Smooth muscle cell (in vitro differentiated cells): Measurements from ENCODE around the gene NEK2. TPM values are rescaled to one million over a fixed set of nuclear protein-coding genes. Genes with fewer than 3 reads are reported as not detected.

Experiments used
- DNase-seq: peaks from one replicate; lab custom pipeline; 2025; ENCODE audit not compliant: unreplicated experiment; lab: John Stamatoyannopoulos, UW
- H2AFZ ChIP-seq: fragments of 200-600 bp; sonication (generic); 2 replicates; pipeline ENCODE4 v1.6.0; 2016; ENCODE audit warnings: antibody characterized with exemption, low read depth, mild to moderate bottlenecking
- H3F3A ChIP-seq: fragments of 200-600 bp; sonication (generic); 2 replicates; pipeline ENCODE4 v1.6.0; 2017; ENCODE audit warnings: antibody characterized with exemption, low read depth
- H3K27ac ChIP-seq: fragments of 200-600 bp; sonication (generic); 2 replicates; pipeline ENCODE4 v1.5.1; 2016; ENCODE audit warnings: low read depth, mild to moderate bottlenecking
- H3K27me3 ChIP-seq: fragments of 200-600 bp; sonication (generic); 2 replicates; pipeline ENCODE4 v1.6.1; 2016; ENCODE audit warnings: low read depth, mild to moderate bottlenecking
- H3K36me3 ChIP-seq: fragments of 200-600 bp; sonication (generic); 2 replicates; pipeline ENCODE4 v1.5.1; 2016; ENCODE audit warnings: low read depth
- H3K4me1 ChIP-seq: fragments of 200-600 bp; sonication (generic); 2 replicates; pipeline ENCODE4 v1.5.1; 2016; ENCODE audit warnings: low read depth
- H3K4me2 ChIP-seq: fragments of 200-600 bp; sonication (generic); 2 replicates; pipeline ENCODE4 v1.6.0; 2016; ENCODE audit warnings: mild to moderate bottlenecking
- H3K4me3 ChIP-seq: fragments of 200-600 bp; sonication (generic); 2 replicates; pipeline ENCODE4 v1.5.1; 2016; ENCODE audit warnings: mild to moderate bottlenecking
- H3K79me2 ChIP-seq: fragments of 200-600 bp; sonication (generic); 2 replicates; pipeline ENCODE4 v1.6.0; 2016; ENCODE audit warnings: low read depth, mild to moderate bottlenecking
- H3K9ac ChIP-seq: fragments of 200-600 bp; sonication (generic); 2 replicates; pipeline ENCODE4 v1.6.0; 2016; ENCODE audit warnings: low read depth
- H3K9me3 ChIP-seq: fragments of 200-600 bp; sonication (generic); replicated peaks from 2 replicates; pipeline ENCODE4 v1.5.1; 2016; ENCODE audit warnings: low read depth
- H4K20me1 ChIP-seq: fragments of 200-600 bp; sonication (generic); 2 replicates; pipeline ENCODE4 v1.6.0; 2016; ENCODE audit warnings: low read depth
- WGBS: methylation state at CpG from one replicate; pipeline ENCODE4 v1.1.7; 2016; ENCODE audit warnings: low lambda C conversion rate; 5-methylcytosine and 5-hydroxymethylcytosine counted together
- polyA plus RNA-seq: library from polyadenylated mRNA; unstranded; fragments of >200 nt; fragmentation: Nextera tagmentation; extraction: Ambion mirVana; gene quantifications from 2 replicates; pipeline ENCODE4 v1.2.1, GENCODE V29; 2016
- total RNA-seq: library from RNA; depleted of rRNA; stranded (reverse); fragments of >200 nt; gene quantifications from 2 replicates; pipeline ENCODE4 v1.2.3, GENCODE V29; 2014
- TF ChIP-seq, protein P1 (sequence below): fragments of 200-600 bp; sonication (generic); IDR thresholded peaks from 2 replicates; pipeline ENCODE4 v1.5.1; 2017; ENCODE audit warnings: borderline replicate concordance, mild to moderate bottlenecking, antibody characterized with exemption; ENCODE audit not compliant: insufficient read depth, poor library complexity, severe bottlenecking

Gene NEK2
- total and polyA plus RNA-seq, 2 experiments from 2014 or later: 7.2 to 12.6 TPM

DNA sequence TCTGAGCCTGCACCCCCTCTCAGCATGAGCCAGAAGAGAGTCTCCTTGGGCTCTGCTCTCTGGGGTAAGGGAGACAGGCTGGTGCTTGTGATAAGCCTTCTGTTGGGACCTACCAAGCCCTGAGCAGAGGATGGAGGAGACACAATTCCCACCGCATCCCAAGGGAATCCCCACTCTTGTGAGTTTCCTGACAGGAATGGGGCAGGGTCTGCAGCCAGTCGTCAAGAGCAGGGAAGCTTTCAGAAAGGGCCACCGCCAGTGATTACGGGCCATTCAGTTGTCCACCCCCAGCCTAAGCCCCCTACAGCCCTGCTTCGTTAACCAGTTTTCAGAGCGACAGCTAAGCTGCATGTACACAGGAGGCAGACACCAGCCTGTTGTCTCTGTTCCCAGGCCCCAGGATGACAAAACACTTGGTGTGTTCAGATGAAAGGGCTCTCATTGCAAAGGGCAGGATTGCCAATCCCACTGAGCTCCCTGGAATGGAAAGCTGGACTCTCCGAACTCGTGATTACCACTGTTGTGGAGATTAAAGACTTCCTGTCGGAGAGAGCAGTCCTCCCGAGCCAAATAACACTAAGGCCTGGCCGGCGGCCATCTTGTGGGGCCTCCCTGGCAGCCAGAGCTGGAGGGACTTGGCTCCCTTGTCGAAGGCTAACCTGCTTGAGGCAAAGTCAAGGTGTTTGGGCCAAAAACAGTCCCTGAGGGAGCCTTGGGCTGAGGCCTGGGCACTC, 59.0 kb downstream of the NEK2 start:
- peaks cover 11% of the 10 kb centered on the region for H3F3A ChIP-seq
- TF ChIP-seq, protein P1, sequence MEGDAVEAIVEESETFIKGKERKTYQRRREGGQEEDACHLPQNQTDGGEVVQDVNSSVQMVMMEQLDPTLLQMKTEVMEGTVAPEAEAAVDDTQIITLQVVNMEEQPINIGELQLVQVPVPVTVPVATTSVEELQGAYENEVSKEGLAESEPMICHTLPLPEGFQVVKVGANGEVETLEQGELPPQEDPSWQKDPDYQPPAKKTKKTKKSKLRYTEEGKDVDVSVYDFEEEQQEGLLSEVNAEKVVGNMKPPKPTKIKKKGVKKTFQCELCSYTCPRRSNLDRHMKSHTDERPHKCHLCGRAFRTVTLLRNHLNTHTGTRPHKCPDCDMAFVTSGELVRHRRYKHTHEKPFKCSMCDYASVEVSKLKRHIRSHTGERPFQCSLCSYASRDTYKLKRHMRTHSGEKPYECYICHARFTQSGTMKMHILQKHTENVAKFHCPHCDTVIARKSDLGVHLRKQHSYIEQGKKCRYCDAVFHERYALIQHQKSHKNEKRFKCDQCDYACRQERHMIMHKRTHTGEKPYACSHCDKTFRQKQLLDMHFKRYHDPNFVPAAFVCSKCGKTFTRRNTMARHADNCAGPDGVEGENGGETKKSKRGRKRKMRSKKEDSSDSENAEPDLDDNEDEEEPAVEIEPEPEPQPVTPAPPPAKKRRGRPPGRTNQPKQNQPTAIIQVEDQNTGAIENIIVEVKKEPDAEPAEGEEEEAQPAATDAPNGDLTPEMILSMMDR: no peak
- no peak overlapping the region for H3K4me3 ChIP-seq
- no peaks in the 10 kb centered on the region for H3K79me2 ChIP-seq
- H3K27ac ChIP-seq: no peak overlapping the region
- H2AFZ ChIP-seq: peak overlapping the region; percentile 3
- no peak overlapping the region for H3K4me2 ChIP-seq
- no peaks in the 10 kb centered on the region for H3K4me1 ChIP-seq
- 75% methylated on average over 13 of the region's 13 CpGs for WGBS
- no peaks in the 10 kb centered on the region for H4K20me1 ChIP-seq
- no peaks in the 10 kb centered on the region for H3K36me3 ChIP-seq
- no peak overlapping the region for H3K9ac ChIP-seq
- H3K9me3 ChIP-seq: no peaks in the 10 kb centered on the region
- H3K27me3 ChIP-seq: no peaks in the 10 kb centered on the region
- DNase-seq: no peak

DNA sequence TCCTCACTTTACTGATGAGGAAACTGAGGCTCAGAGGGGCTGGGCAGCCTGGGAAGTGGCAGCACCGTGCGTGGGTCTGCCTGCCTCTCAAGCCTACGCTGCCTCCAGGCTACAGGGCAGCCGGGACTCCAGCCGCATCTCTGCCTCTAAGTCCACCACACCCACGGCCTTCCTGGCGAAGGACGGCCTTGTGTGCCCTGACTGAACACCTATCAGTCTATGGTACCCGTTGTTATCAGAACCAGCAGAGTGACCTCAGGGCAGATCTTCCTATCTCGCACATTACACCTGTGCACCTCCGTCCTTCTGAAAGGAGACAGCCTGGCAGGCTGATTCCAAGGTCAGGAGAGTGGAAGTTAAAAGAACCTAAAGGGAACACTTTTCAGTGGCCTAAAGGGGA, 60.8 kb downstream of the NEK2 start:
- Histone ChIP-seq H3K36me3 (no peaks in the 10 kb centered on the region), H2AFZ (no peak overlapping the region), H3K27me3 (no peaks in the 10 kb centered on the region), H3K9ac (no peak overlapping the region), H3K27ac (no peak overlapping the region), H3K4me2 (no peak overlapping the region), H4K20me1 (no peaks in the 10 kb centered on the region), H3K4me1 (no peaks in the 10 kb centered on the region), H3F3A (peaks cover 11% of the 10 kb centered on the region), H3K9me3 (no peaks in the 10 kb centered on the region), H3K4me3 (no peak overlapping the region), H3K79me2 (no peaks in the 10 kb centered on the region)
- no peak for DNase-seq
- whole genome bisulfite sequencing: 94% methylated on average over 11 of the region's 11 CpGs
- TF ChIP-seq, protein P1: no peak

DNA sequence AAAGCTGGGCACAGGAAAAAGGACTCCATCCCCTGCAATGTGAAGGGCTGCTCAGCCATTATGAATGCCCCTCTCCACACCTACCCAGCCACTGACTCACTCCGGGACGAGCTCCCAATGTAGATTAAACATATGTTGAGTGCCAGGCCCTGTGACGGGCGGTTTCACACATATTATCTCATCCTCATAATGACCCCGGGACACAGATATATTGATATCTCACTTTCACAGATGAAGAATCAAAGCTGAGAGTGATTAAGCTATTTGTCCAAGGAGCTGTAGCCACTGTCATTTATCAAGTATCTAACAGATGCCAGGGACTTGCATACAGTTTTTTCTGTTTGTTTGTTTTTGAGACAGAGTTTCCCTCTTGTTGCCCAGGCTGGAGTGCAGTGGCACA, 61.5 kb downstream of the NEK2 start:
- H3K27ac ChIP-seq: no peak overlapping the region
- no peaks in the 10 kb centered on the region for H3K36me3 ChIP-seq
- no peaks in the 10 kb centered on the region for H3K27me3 ChIP-seq
- no peak for DNase-seq
- H3F3A ChIP-seq: peaks cover 11% of the 10 kb centered on the region
- no peaks in the 10 kb centered on the region for H4K20me1 ChIP-seq
- no peaks in the 10 kb centered on the region for H3K9me3 ChIP-seq
- H3K9ac ChIP-seq: no peak overlapping the region
- H3K4me2 ChIP-seq: no peak overlapping the region
- no peaks in the 10 kb centered on the region for H3K79me2 ChIP-seq
- no peaks in the 10 kb centered on the region for H3K4me1 ChIP-seq
- H2AFZ ChIP-seq: no peak overlapping the region
- TF ChIP-seq, protein P1: no peak
- no peak overlapping the region for H3K4me3 ChIP-seq
- WGBS: 68% methylated on average over 5 of the region's 5 CpGs
